Endothelial cell of umbilical vein (primary cell): ENCODE data around the gene FAM81A. TPM values are rescaled to one million over a fixed set of nuclear protein-coding genes. Genes with fewer than 3 reads are reported as not detected.

Experiments used
- BruUV-seq: library from RNA; stranded (reverse); fragments of 400-500 nt; replicated peaks from 2 replicates; lab custom pipeline; 2021; lab: Mats Ljungman, UMichigan
- CTCF ChIA-PET: fragments of 300-600, 350-600 bp; sonication (Branson Sonifier 250); formaldehyde crosslinking; loops from one replicate; lab custom pipeline; 2021; ENCODE audit warnings: antibody characterized with exemption, inconsistent platforms; lab: Charles Lee
- POLR2A ChIA-PET: fragments of 300-600, 350-600 bp; sonication (Branson Sonifier 250); formaldehyde crosslinking; loops from one replicate; lab custom pipeline; 2021; ENCODE audit warnings: antibody characterized with exemption, inconsistent platforms; lab: Charles Lee
- DNase-seq: peaks from one replicate; pipeline ENCODE4 v3.0.0-alpha.2; 2011; ENCODE audit warnings: low read depth, low spot score
- FAIRE-seq: peaks from 2 replicates; lab custom pipeline; 2011; peaks lifted over from hg19 to GRCh38; lab: Jason Lieb, UNC
- H2AFZ ChIP-seq: 2 replicates; pipeline ENCODE4 v1.6.0; 2012; ENCODE audit warnings: low read depth, low read length, control low read depth, inconsistent platforms
- H3K27ac ChIP-seq: 2 replicates; pipeline ENCODE4 v1.5.1; 2011; ENCODE audit warnings: low read depth, mild to moderate bottlenecking, control low read depth, low read length, moderate library complexity; ENCODE audit not compliant: insufficient read depth
- H3K27me3 ChIP-seq, 2 experiments: 2 replicates each; pipeline versions ENCODE4 v1.6.0 to v1.6.1; 2011; ENCODE audit warnings: low read length in 2 of 2, mixed read lengths in 1 of 2; ENCODE audit not compliant: control insufficient read depth in 2 of 2, insufficient read depth in 2 of 2
- H3K36me3 ChIP-seq, 2 experiments: 2 replicates in 1 of 2; 3 replicates in 1 of 2; pipeline ENCODE4 v1.5.1; 2011; ENCODE audit warnings: low read length in 2 of 2, mild to moderate bottlenecking in 1 of 2, moderate library complexity in 1 of 2; ENCODE audit not compliant: control insufficient read depth in 2 of 2, insufficient read depth in 2 of 2; ENCODE audit errors: extremely low read depth in 1 of 2
- H3K4me1 ChIP-seq: 3 replicates; pipeline ENCODE4 v1.5.1; 2011; ENCODE audit warnings: mild to moderate bottlenecking, low read length; ENCODE audit not compliant: control insufficient read depth, insufficient read depth; ENCODE audit errors: extremely low read depth
- H3K4me2 ChIP-seq: 2 replicates; pipeline ENCODE4 v1.6.1; 2011; ENCODE audit warnings: low read length, control low read depth, mixed read lengths; ENCODE audit not compliant: insufficient read depth
- H3K4me3 ChIP-seq, 3 experiments: fragments of 200-600 bp in 1 of 3; sonication (generic), shearing (Covaris generic) in 1 of 3; replicated peaks in 1 of 3; 2 replicates each; pipeline ENCODE4 v1.5.1; 2011 to 2016; ENCODE audit warnings: control low read depth in 3 of 3, low read length in 3 of 3, mild to moderate bottlenecking in 2 of 3, inconsistent platforms in 1 of 3, low read depth in 1 of 3, moderate library complexity in 1 of 3; ENCODE audit not compliant: insufficient read depth in 1 of 3
- H3K79me2 ChIP-seq: 2 replicates; pipeline ENCODE4 v1.6.0; 2012; ENCODE audit warnings: low read length, inconsistent platforms; ENCODE audit not compliant: control insufficient read depth, insufficient read depth
- H3K9ac ChIP-seq: replicated peaks from 2 replicates; pipeline ENCODE3; 2011; ENCODE audit warnings: low read length, control low read depth; ENCODE audit not compliant: insufficient read depth; ENCODE audit errors: extremely low read depth
- H3K9me1 ChIP-seq: replicated peaks from 3 replicates; pipeline ENCODE4 v1.6.0; 2011; ENCODE audit warnings: mild to moderate bottlenecking, low read length; ENCODE audit not compliant: control insufficient read depth, insufficient read depth; ENCODE audit errors: extremely low read depth
- H3K9me3 ChIP-seq: replicated peaks from 2 replicates; pipeline ENCODE4 v1.5.1; 2012; ENCODE audit warnings: low read length, inconsistent platforms; ENCODE audit not compliant: control insufficient read depth, insufficient read depth
- H4K20me1 ChIP-seq: replicated peaks from 2 replicates; pipeline ENCODE3; 2011; ENCODE audit warnings: mild to moderate bottlenecking, low read length; ENCODE audit not compliant: control insufficient read depth, insufficient read depth; ENCODE audit errors: extremely low read depth
- CTCF ChIP-seq, 2 donors: IDR thresholded peaks; 1 replicate in 1 of 2; 2 replicates in 1 of 2; pipeline ENCODE4 v1.5.1; 2011; ENCODE audit warnings: low read length in 2 of 2, mild to moderate bottlenecking in 2 of 2, moderate library complexity in 2 of 2, control low read depth in 1 of 2, inconsistent platforms in 1 of 2, low read depth in 1 of 2; ENCODE audit not compliant: insufficient read depth in 1 of 2; ENCODE audit errors: extremely low read depth in 1 of 2
- EZH2 ChIP-seq: IDR thresholded peaks from 2 replicates; pipeline ENCODE4 v1.6.1; 2012; ENCODE audit warnings: borderline replicate concordance, low read depth, mild to moderate bottlenecking, moderate library complexity, low read length, inconsistent platforms; ENCODE audit not compliant: severe bottlenecking
- FOS ChIP-seq: IDR thresholded peaks from 2 replicates; pipeline ENCODE4 v1.6.1; 2011; ENCODE audit warnings: mild to moderate bottlenecking, low read length, moderate library complexity, borderline replicate concordance; ENCODE audit not compliant: insufficient read depth
- JUN ChIP-seq: IDR thresholded peaks from 2 replicates; pipeline ENCODE4 v1.6.1; 2011; ENCODE audit warnings: borderline replicate concordance, low read depth; ENCODE audit not compliant: insufficient read length, insufficient read depth
- dilution Hi-C: fragments of 300-500 bp; cut with MboI; formaldehyde crosslinking; loops from one replicate; pipeline ENCODE4 v1.15.0; 2019; ENCODE audit warnings: low sequenced_read_pairs; ENCODE audit not compliant: extremely low pct_ligation_motif_present
- intact Hi-C: fragments of 100-400 bp; cut with micrococcal nuclease; formaldehyde crosslinking; loops from one replicate; pipeline ENCODE4 v1.10.0; 2022
- polyA plus RNA-seq, 4 experiments: library from polyadenylated mRNA; depleted of rRNA in 3 of 4; stranded (reverse) in 3 of 4; unstranded in 1 of 4; fragments of >200 nt; gene quantifications; 2 replicates each; pipeline versions ENCODE4 v1.2.1 to v1.2.3, GENCODE V29; 2011 to 2012; ENCODE audit warnings: missing spikeins in 1 of 4
- total RNA-seq: library from RNA; stranded (reverse); gene quantifications from 2 replicates; pipeline ENCODE4 v1.2.3, GENCODE V29; 2021

FAM81A gene
- total and polyA plus RNA-seq, 2 donors (not counting 3 experiments of a cell fraction or from before 2014, with no cell fraction given) = 0.28 to 1.2 TPM

DNA sequence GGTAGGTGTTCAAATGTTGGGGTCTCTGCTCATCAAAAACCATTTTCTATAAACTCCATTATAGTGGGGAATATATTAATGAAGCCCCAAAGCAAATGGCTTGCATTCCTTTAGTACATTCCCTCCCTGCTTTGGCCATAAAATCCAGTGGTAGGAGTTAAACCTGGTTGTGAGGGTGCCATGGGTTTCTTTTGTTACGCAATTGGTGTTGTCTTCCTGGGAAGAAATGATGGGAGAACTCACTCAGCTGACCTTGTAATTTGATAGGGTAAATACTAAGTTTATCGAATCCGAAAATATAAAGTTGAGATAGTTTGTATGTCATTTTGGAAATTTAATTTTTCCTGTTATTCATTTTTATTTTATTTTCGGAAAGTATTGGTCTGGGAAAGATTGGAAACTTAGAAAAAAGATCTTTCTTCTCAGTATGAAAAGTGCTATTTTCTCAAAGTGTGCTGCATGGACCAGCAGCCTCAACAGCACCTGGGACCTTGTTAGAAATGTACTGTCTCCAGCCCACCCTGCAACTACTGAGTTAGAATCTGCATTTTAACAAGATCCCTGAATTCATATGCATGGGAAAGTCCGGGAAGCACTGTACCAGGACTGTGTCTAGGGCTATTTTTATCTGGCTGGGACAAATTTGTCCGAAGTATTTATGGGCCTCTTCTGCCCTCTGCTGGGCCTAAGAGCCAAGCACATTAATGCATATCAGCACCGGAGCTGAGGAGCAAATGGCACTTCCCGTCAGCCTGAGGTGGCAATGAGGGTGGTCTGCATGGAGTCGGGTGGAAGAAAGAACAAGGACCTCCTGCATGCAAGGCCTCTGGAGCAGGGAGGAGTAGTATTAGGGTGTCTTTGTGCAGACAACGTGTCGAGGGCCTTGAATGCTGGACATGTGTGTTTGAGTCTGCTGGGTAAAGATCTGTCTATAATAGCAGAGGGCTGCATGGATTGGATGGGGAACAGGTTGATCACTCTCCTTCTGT, 54.7 kb downstream of the FAM81A start:
- DNase-seq (peak; percentile 73), FAIRE-seq (peak; percentile 86)
- H3K27me3 ChIP-seq = no peaks in the 10 kb centered on the region
- no peak overlapping the region for H3K4me3 ChIP-seq
- no peak overlapping the region for H3K27ac ChIP-seq
- no peaks in the 10 kb centered on the region for H3K9me1 ChIP-seq
- POLR2A ChIA-PET = no interaction called here
- dilution Hi-C loops (no loop called here), intact Hi-C loops (loop anchor here (1.0 to 5.0 kb wide), 7 partner anchors 245 to 1265 kb away; no protein-coding TSS in a partner anchor)
- no peaks in the 10 kb centered on the region for H3K4me1 ChIP-seq
- H3K4me2 ChIP-seq = no peak overlapping the region
- TF ChIP-seq EZH2 (no peak), FOS (no peak), JUN (no peak), CTCF (IDR thresholded peaks at IDR 0.05; ENCODE audit: extremely low read depth in 1 of 2, insufficient read depth in 1 of 2, low read depth in 1 of 2, low read length in 2 of 2) (peak; percentile 68 to 86)
- H2AFZ ChIP-seq = no peak overlapping the region
- H3K79me2 ChIP-seq = no peaks in the 10 kb centered on the region
- CTCF ChIA-PET = interaction anchor here (0.5 to 5.1 kb wide), 39 partner anchors 10 to 1264 kb away, joined by 3 to 34 read pairs (median 4); partner anchors contain the start of gene MYO1E
- H3K36me3 ChIP-seq = no peaks in the 10 kb centered on the region
- BruUV-seq = no TSS peak
- no peaks in the 10 kb centered on the region for H4K20me1 ChIP-seq
- no peaks in the 10 kb centered on the region for H3K9me3 ChIP-seq
- H3K9ac ChIP-seq = no peak overlapping the region
